Measurements from ENCODE around the gene ZC3H4.

DNA sequence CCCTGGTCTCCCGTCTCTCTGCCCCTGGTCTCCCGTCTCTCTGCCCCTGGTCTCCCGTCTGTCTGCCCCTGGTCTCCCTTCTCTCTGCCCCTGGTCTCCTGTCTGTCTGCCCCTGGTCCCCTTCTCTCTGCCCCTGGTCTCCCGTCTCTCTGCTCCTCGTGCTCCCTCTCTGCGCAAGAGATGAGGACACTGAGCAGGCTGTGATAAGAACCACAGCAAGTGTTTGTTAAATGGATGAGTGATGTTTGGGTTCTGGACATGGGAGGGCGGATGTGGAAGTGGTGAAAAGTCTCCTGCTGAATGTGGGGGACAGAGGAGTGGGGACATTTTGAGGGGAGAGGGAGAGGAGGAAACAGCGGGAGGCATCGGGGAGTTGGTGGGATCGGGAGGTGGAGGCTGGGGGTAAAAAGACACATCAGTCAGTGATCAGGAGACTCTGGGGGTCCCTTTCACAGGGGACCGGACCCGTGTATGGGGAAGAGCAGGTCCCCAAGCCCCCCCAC lies 85.9 kb downstream of the ZC3H4 start:
- TF ChIP-seq GATA2 (IDR thresholded peaks at IDR 0.05; ENCODE audit: low read depth, low read length) (no peak), GATA3 (IDR thresholded peaks at IDR 0.05; ENCODE audit: low read depth, low read length) (no peak)
